Neural cell (in vitro differentiated cells): ENCODE results near the gene TAP1. TPM values are rescaled to one million over a fixed set of nuclear protein-coding genes. Genes with fewer than 3 reads are reported as not detected.
A peak's percentile ranks its signal among the peaks of the same experiment; 100 is the strongest.

ENCODE experiments used
- H2AFZ ChIP-seq: fragments of 200-600, 300-800 bp; sonication (generic), shearing (Covaris generic); 2 replicates; pipeline ENCODE4 v1.6.0; 2014; ENCODE audit warnings: low read depth, mild to moderate bottlenecking, antibody characterized with exemption, low read length, moderate library complexity
- H3F3A ChIP-seq: fragments of 200-600 bp; shearing (Covaris generic); 2 replicates; pipeline ENCODE4 v1.6.1; 2016; ENCODE audit warnings: mild to moderate bottlenecking, moderate library complexity, mixed read lengths, antibody characterized with exemption, low read length; ENCODE audit not compliant: insufficient read depth, poor library complexity, severe bottlenecking
- H3K27ac ChIP-seq: fragments of 200-600, 300-800 bp; sonication (generic), shearing (Covaris generic); 2 replicates; pipeline ENCODE4 v1.5.1; 2014; ENCODE audit warnings: mild to moderate bottlenecking, low read length, moderate library complexity
- H3K27me3 ChIP-seq: fragments of 300-800, 200-600 bp; sonication (generic), shearing (Covaris generic); 2 replicates; pipeline ENCODE4 v1.6.0; 2014; ENCODE audit warnings: mild to moderate bottlenecking, low read depth, low read length, moderate library complexity; ENCODE audit not compliant: insufficient read depth
- H3K36me3 ChIP-seq: fragments of 300-800, 200-600 bp; sonication (generic), shearing (Covaris generic); 2 replicates; pipeline ENCODE4 v1.5.1; 2014; ENCODE audit warnings: mild to moderate bottlenecking, antibody characterized with exemption, low read length, moderate library complexity; ENCODE audit not compliant: insufficient read depth
- H3K4me2 ChIP-seq: fragments of 300-800, 200-600 bp; sonication (generic), shearing (Covaris generic); 2 replicates; pipeline ENCODE4 v1.6.0; 2014; ENCODE audit warnings: mild to moderate bottlenecking, low read length
- H3K4me3 ChIP-seq: fragments of 300-800, 200-600 bp; sonication (generic), shearing (Covaris generic); 2 replicates; pipeline ENCODE4 v1.5.1; 2014; ENCODE audit warnings: mild to moderate bottlenecking, low read length, moderate library complexity
- H3K79me2 ChIP-seq: fragments of 200-600 bp; shearing (Covaris generic); replicated peaks from 2 replicates; pipeline ENCODE4 v1.6.0; 2014; ENCODE audit warnings: mild to moderate bottlenecking, low read length, moderate library complexity; ENCODE audit not compliant: insufficient read depth
- H3K9ac ChIP-seq: fragments of 300-800, 200-600 bp; sonication (generic), shearing (Covaris generic); 2 replicates; pipeline ENCODE4 v1.6.1; 2016; ENCODE audit warnings: mild to moderate bottlenecking, low read length, mixed read lengths
- H3K9me2 ChIP-seq: fragments of 200-600 bp; shearing (Covaris generic); 2 replicates; pipeline ENCODE4 v1.6.1; 2016; ENCODE audit warnings: mild to moderate bottlenecking, low read length, mixed read lengths; ENCODE audit not compliant: insufficient read depth
- H3K9me3 ChIP-seq: fragments of 200-600, 300-800 bp; sonication (generic), shearing (Covaris generic); 2 replicates; pipeline ENCODE4 v1.6.1; 2016; ENCODE audit warnings: mild to moderate bottlenecking, mixed run types, low read length, moderate library complexity, mixed read lengths
- H4K20me1 ChIP-seq: fragments of 200-600 bp; shearing (Covaris generic); 2 replicates; pipeline ENCODE4 v1.6.1; 2016; ENCODE audit warnings: mild to moderate bottlenecking, mixed run types; ENCODE audit not compliant: insufficient read depth
- EP300 ChIP-seq: fragments of 450-650 bp; conservative IDR thresholded peaks from 2 replicates; pipeline ENCODE4 v1.6.1; 2014; ENCODE audit warnings: antibody characterized with exemption, mild to moderate bottlenecking, moderate library complexity; ENCODE audit not compliant: poor library complexity, severe bottlenecking
- EZH2 ChIP-seq: fragments of 200-600, 300-800 bp; shearing (Covaris generic), sonication (generic); IDR thresholded peaks from 2 replicates; pipeline ENCODE4 v1.6.1; 2014; ENCODE audit warnings: antibody characterized with exemption, low read length, borderline replicate concordance, mild to moderate bottlenecking; ENCODE audit not compliant: insufficient read depth, poor library complexity, severe bottlenecking
- MXI1 ChIP-seq: fragments of 450-650 bp; conservative IDR thresholded peaks from 2 replicates; pipeline ENCODE4 v1.6.1; 2014; ENCODE audit warnings: antibody characterized with exemption, mild to moderate bottlenecking; ENCODE audit not compliant: poor library complexity, severe bottlenecking
- POLR2AphosphoS5 ChIP-seq: IDR thresholded peaks from 2 replicates; pipeline ENCODE4 v1.6.1; 2012
- RAD21 ChIP-seq: fragments of 450-650 bp; conservative IDR thresholded peaks from 2 replicates; pipeline ENCODE4 v1.6.1; 2014; ENCODE audit warnings: antibody characterized with exemption, mild to moderate bottlenecking, moderate library complexity
- SMC3 ChIP-seq: fragments of 450-650 bp; conservative IDR thresholded peaks from 2 replicates; pipeline ENCODE4 v1.6.1; 2014; ENCODE audit warnings: antibody characterized with exemption, mild to moderate bottlenecking, moderate library complexity; ENCODE audit not compliant: poor library complexity
- TAF1 ChIP-seq: IDR thresholded peaks from 2 replicates; pipeline ENCODE4 v1.6.1; 2012; ENCODE audit warnings: low read depth
- polyA plus RNA-seq: library from polyadenylated mRNA; depleted of rRNA; stranded (reverse); fragments of >200 nt; gene quantifications from 2 replicates; pipeline ENCODE4 v1.2.3, GENCODE V29; 2014
- TF ChIP-seq, protein P1 (sequence below): fragments of 450-650 bp; IDR thresholded peaks from 2 replicates; pipeline ENCODE4 v1.5.1; 2014; ENCODE audit warnings: antibody characterized with exemption, mild to moderate bottlenecking, moderate library complexity; ENCODE audit not compliant: poor library complexity, severe bottlenecking
- TF ChIP-seq, protein P2 (sequence below): IDR thresholded peaks from 2 replicates; pipeline ENCODE4 v1.6.1; 2012; ENCODE audit warnings: borderline replicate concordance

TAP1 gene
- polyA plus RNA-seq, 1 donor from 2014 or later = not detected

DNA sequence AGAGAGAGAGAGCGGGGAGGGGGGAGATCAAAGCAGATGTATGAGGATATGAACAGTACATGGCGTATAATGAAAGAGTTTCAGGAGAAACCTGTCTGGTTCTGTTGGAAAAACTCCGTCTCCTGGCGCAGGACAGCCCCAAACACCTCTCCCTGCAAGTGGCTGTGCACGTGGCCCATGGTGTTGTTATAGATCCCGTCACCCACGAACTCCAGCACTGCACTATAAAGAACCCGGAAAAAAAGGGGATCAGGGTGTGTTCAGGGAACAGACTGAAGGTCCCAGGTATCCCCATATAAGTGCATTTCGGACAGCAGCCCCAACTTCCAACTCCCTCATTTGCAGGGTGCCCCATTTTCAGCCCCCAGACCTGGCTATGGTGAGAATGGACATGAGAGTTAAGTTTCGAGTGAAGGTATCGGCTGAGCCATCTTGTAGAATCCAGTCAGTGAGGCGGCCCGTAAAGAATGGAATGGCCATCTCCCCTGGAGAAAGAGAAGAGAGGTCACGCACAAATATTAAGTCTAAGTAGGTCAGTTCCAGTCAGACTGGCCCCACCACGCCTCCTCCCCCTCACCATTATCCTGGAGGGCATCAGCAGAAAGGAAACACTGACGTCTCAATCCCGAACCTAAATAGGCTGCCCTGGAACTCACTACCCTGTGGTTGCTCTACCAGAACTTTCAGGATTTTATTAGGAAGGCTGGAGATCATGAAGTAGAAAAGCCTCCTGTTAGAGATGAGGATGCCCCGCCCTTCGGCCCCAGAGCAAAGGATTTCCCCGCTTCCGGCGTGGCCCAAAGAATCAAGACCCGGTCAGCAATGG, 1.3 kb downstream of the TAP1 start:
- H3K9ac ChIP-seq = no peak overlapping the region

DNA sequence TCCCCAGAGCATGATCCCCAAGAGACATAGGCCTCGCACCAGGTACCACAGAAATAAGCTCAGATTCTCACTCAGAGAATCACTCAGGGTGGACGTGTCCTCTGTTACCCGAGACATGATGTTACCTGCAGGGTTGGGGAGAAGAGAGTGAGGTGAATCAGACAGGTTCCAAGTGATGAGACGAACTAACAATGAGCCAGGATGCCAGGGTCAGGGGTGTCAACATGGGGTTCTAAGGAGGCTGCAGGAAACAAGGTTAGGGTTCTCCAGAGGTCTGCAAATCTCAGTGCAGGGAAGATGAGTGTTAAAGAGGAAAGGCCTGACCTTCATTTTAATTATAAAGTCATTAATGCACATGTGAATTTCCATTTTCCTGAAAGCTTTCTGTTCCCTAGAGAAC, 2.5 kb downstream of the TAP1 start:
- Histone ChIP-seq H3K9me3 (no peaks in the 10 kb centered on the region), H4K20me1 (no peaks in the 10 kb centered on the region), H3K27me3 (peaks cover 60% of the 10 kb centered on the region)

More for the DNA sequence above, 1.3 kb downstream of the TAP1 start:
- TF ChIP-seq SMC3 = no peak
- TF ChIP-seq TAF1 = no peak
- TF ChIP-seq, protein P1, sequence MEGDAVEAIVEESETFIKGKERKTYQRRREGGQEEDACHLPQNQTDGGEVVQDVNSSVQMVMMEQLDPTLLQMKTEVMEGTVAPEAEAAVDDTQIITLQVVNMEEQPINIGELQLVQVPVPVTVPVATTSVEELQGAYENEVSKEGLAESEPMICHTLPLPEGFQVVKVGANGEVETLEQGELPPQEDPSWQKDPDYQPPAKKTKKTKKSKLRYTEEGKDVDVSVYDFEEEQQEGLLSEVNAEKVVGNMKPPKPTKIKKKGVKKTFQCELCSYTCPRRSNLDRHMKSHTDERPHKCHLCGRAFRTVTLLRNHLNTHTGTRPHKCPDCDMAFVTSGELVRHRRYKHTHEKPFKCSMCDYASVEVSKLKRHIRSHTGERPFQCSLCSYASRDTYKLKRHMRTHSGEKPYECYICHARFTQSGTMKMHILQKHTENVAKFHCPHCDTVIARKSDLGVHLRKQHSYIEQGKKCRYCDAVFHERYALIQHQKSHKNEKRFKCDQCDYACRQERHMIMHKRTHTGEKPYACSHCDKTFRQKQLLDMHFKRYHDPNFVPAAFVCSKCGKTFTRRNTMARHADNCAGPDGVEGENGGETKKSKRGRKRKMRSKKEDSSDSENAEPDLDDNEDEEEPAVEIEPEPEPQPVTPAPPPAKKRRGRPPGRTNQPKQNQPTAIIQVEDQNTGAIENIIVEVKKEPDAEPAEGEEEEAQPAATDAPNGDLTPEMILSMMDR = no peak
- no peak for TF ChIP-seq RAD21
- no peak for TF ChIP-seq POLR2AphosphoS5
- TF ChIP-seq MXI1 = no peak
- TF ChIP-seq EZH2 = no peak
- TF ChIP-seq, protein P2, sequence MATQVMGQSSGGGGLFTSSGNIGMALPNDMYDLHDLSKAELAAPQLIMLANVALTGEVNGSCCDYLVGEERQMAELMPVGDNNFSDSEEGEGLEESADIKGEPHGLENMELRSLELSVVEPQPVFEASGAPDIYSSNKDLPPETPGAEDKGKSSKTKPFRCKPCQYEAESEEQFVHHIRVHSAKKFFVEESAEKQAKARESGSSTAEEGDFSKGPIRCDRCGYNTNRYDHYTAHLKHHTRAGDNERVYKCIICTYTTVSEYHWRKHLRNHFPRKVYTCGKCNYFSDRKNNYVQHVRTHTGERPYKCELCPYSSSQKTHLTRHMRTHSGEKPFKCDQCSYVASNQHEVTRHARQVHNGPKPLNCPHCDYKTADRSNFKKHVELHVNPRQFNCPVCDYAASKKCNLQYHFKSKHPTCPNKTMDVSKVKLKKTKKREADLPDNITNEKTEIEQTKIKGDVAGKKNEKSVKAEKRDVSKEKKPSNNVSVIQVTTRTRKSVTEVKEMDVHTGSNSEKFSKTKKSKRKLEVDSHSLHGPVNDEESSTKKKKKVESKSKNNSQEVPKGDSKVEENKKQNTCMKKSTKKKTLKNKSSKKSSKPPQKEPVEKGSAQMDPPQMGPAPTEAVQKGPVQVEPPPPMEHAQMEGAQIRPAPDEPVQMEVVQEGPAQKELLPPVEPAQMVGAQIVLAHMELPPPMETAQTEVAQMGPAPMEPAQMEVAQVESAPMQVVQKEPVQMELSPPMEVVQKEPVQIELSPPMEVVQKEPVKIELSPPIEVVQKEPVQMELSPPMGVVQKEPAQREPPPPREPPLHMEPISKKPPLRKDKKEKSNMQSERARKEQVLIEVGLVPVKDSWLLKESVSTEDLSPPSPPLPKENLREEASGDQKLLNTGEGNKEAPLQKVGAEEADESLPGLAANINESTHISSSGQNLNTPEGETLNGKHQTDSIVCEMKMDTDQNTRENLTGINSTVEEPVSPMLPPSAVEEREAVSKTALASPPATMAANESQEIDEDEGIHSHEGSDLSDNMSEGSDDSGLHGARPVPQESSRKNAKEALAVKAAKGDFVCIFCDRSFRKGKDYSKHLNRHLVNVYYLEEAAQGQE = no peak
- no peak for TF ChIP-seq EP300
- peak overlapping the region; percentile 71 for H3K4me3 ChIP-seq
- no peaks in the 10 kb centered on the region for H4K20me1 ChIP-seq
- H3F3A ChIP-seq = no peaks in the 10 kb centered on the region
- H3K9me3 ChIP-seq = no peaks in the 10 kb centered on the region
- H3K27ac ChIP-seq = no peak overlapping the region
- H3K79me2 ChIP-seq = no peaks in the 10 kb centered on the region
- H3K27me3 ChIP-seq = peaks cover 67% of the 10 kb centered on the region
- no peak overlapping the region for H3K4me2 ChIP-seq
- H2AFZ ChIP-seq = no peak overlapping the region
- no peaks in the 10 kb centered on the region for H3K36me3 ChIP-seq
- H3K9me2 ChIP-seq = no peaks in the 10 kb centered on the region

More for the DNA sequence above, 2.5 kb downstream of the TAP1 start:
- Histone ChIP-seq H3K9ac (no peak overlapping the region), H3K36me3 (no peaks in the 10 kb centered on the region), H2AFZ (no peak overlapping the region), H3K4me2 (no peak overlapping the region), H3K27ac (no peak overlapping the region), H3K4me3 (no peak overlapping the region), H3K79me2 (no peaks in the 10 kb centered on the region), H3F3A (no peaks in the 10 kb centered on the region), H3K9me2 (no peaks in the 10 kb centered on the region)
- no peak for TF ChIP-seq EP300
- no peak for TF ChIP-seq MXI1
- no peak for TF ChIP-seq POLR2AphosphoS5
- no peak for TF ChIP-seq TAF1
- no peak for TF ChIP-seq EZH2
- TF ChIP-seq SMC3 = no peak
- no peak for TF ChIP-seq RAD21
- TF ChIP-seq, protein P1 = no peak
- TF ChIP-seq, protein P2 = no peak
